IMR-90 (cell line): ENCODE data around the gene ANK3. TPM values are rescaled to one million over a fixed set of nuclear protein-coding genes. Genes with fewer than 3 reads are reported as not detected.

Experiments
- ATAC-seq: fragments of 200-7000 bp; cut with Tn5 transposase; 2 replicates; pipeline ENCODE4 v1.9.1; 2020; ENCODE audit warnings: low read depth, mild to moderate bottlenecking, moderate library complexity
- BruUV-seq: library from RNA; stranded (reverse); fragments of 400-500 nt; replicated peaks from 2 replicates; lab custom pipeline; 2021; lab: Mats Ljungman, UMichigan
- CTCF ChIA-PET: fragments of 300-600 bp; formaldehyde crosslinking; extraction: SDS; loops from one replicate; lab custom pipeline; 2021; ENCODE audit warnings: antibody characterized with exemption; lab: Yijun Ruan, JAX
- POLR2A ChIA-PET: fragments of 300-600 bp; sonication (Branson Sonifier 250); formaldehyde crosslinking; loops from one replicate; lab custom pipeline; 2022; ENCODE audit warnings: antibody characterized with exemption; ENCODE audit not compliant: unreplicated experiment; lab: Charles Lee
- DNase-seq: peaks from one replicate; pipeline ENCODE4 v3.0.0; 2013
- H2AFZ ChIP-seq: replicated peaks from 2 replicates; pipeline ENCODE3; 2013; ENCODE audit warnings: low read length, mild to moderate bottlenecking; ENCODE audit not compliant: poor library complexity
- H2AK5ac ChIP-seq: 2 replicates; pipeline ENCODE4 v1.6.1; 2013; ENCODE audit warnings: low read depth, low read length, inconsistent platforms
- H2AK9ac ChIP-seq: replicated peaks from 2 replicates; pipeline ENCODE3; 2013; ENCODE audit warnings: mild to moderate bottlenecking, low read depth, low read length, moderate library complexity; ENCODE audit not compliant: poor library complexity
- H2BK120ac ChIP-seq: 2 replicates; pipeline ENCODE4 v1.6.1; 2013; ENCODE audit warnings: low read depth, low read length, inconsistent platforms
- H2BK15ac ChIP-seq: 3 replicates; pipeline ENCODE4 v1.6.1; 2013; ENCODE audit warnings: low read depth, low read length, inconsistent platforms
- H2BK20ac ChIP-seq: 2 replicates; pipeline ENCODE4 v1.6.1; 2013; ENCODE audit warnings: low read depth, mild to moderate bottlenecking, inconsistent platforms, low read length, moderate library complexity
- H2BK5ac ChIP-seq: 2 replicates; pipeline ENCODE4 v1.6.1; 2013; ENCODE audit warnings: mild to moderate bottlenecking, low read depth, low read length, inconsistent platforms; ENCODE audit not compliant: poor library complexity, severe bottlenecking
- H3K14ac ChIP-seq: replicated peaks from 2 replicates; pipeline ENCODE4 v1.6.1; 2013; ENCODE audit warnings: low read depth, low read length, inconsistent platforms
- H3K18ac ChIP-seq: 2 replicates; pipeline ENCODE4 v1.6.1; 2013; ENCODE audit warnings: low read depth, low read length, control low read depth
- H3K23ac ChIP-seq: 2 replicates; pipeline ENCODE4 v1.6.1; 2013; ENCODE audit warnings: low read depth, low read length, inconsistent platforms
- H3K27ac ChIP-seq: 2 replicates; pipeline ENCODE4 v1.5.1; 2013; ENCODE audit warnings: mild to moderate bottlenecking, control low read depth, low read length; ENCODE audit not compliant: insufficient read depth
- H3K27me3 ChIP-seq: 2 replicates; pipeline ENCODE4 v1.6.1; 2013; ENCODE audit warnings: low read length; ENCODE audit not compliant: control insufficient read depth, insufficient read depth
- H3K36me3 ChIP-seq: 2 replicates; pipeline ENCODE4 v1.6.1; 2013; ENCODE audit warnings: low read length, mixed read lengths; ENCODE audit not compliant: control insufficient read depth, insufficient read depth
- H3K4ac ChIP-seq: 2 replicates; pipeline ENCODE4 v1.6.1; 2013; ENCODE audit warnings: low read depth, low read length, inconsistent platforms
- H3K4me1 ChIP-seq: 2 replicates; pipeline ENCODE4 v1.6.1; 2013; ENCODE audit warnings: low read length, mixed read lengths; ENCODE audit not compliant: control insufficient read depth, insufficient read depth
- H3K4me2 ChIP-seq: 2 replicates; pipeline ENCODE4 v1.6.1; 2013; ENCODE audit warnings: low read depth, mild to moderate bottlenecking, control low read depth, low read length, moderate library complexity
- H3K4me3 ChIP-seq: 2 replicates; pipeline ENCODE4 v1.5.1; 2013; ENCODE audit warnings: low read depth, mild to moderate bottlenecking, control low read depth, low read length, moderate library complexity; ENCODE audit not compliant: insufficient read depth
- H3K56ac ChIP-seq: 2 replicates; pipeline ENCODE4 v1.6.1; 2013; ENCODE audit warnings: low read length, inconsistent platforms; ENCODE audit not compliant: insufficient read depth; ENCODE audit errors: extremely low read depth
- H3K79me1 ChIP-seq, 2 experiments: 2 replicates each; pipeline ENCODE4 v1.6.1; 2013; ENCODE audit warnings: low read length in 2 of 2, inconsistent platforms in 1 of 2, low read depth in 1 of 2
- H3K9ac ChIP-seq: 2 replicates; pipeline ENCODE4 v1.6.1; 2013; ENCODE audit warnings: low read depth, low read length, control low read depth
- H3K9me1 ChIP-seq: 2 replicates; pipeline ENCODE4 v1.6.1; 2013; ENCODE audit warnings: low read length, inconsistent platforms; ENCODE audit not compliant: insufficient read depth
- H3K9me3 ChIP-seq: 2 replicates; pipeline ENCODE4 v1.6.1; 2013; ENCODE audit warnings: low read length; ENCODE audit not compliant: control insufficient read depth, insufficient read depth
- H4K20me1 ChIP-seq: 2 replicates; pipeline ENCODE4 v1.6.1; 2013; ENCODE audit warnings: low read length, inconsistent platforms; ENCODE audit not compliant: insufficient read depth
- H4K5ac ChIP-seq: 2 replicates; pipeline ENCODE4 v1.6.1; 2013; ENCODE audit warnings: mild to moderate bottlenecking, low read depth, low read length, control low read depth
- H4K8ac ChIP-seq, 2 experiments: 2 replicates each; pipeline ENCODE4 v1.6.1; 2013; ENCODE audit warnings: low read depth in 2 of 2, low read length in 2 of 2, control low read depth in 1 of 2, inconsistent platforms in 1 of 2
- H4K91ac ChIP-seq: 2 replicates; pipeline ENCODE4 v1.6.1; 2013; ENCODE audit warnings: low read depth, low read length, inconsistent platforms; ENCODE audit not compliant: insufficient read depth
- CEBPB ChIP-seq: IDR thresholded peaks from 2 replicates; pipeline ENCODE4 v1.6.1; 2012; ENCODE audit warnings: low read depth, low read length, improper control_type of control experiment
- NFE2L2 ChIP-seq: fragments of 150-350 bp; IDR thresholded peaks from 2 replicates; pipeline ENCODE4 v1.6.1; 2016; ENCODE audit warnings: low read depth, mild to moderate bottlenecking, low read length
- POLR2A ChIP-seq: IDR thresholded peaks from 2 replicates; pipeline ENCODE4 v1.6.1; 2012; ENCODE audit warnings: mild to moderate bottlenecking, low read depth, low read length
- RAD21 ChIP-seq: IDR thresholded peaks from 2 replicates; pipeline ENCODE4 v1.6.1; 2012; ENCODE audit warnings: low read length, improper control_type of control experiment
- RCOR1 ChIP-seq: IDR thresholded peaks from 2 replicates; pipeline ENCODE4 v1.6.1; 2012; ENCODE audit warnings: mild to moderate bottlenecking, low read length, improper control_type of control experiment; ENCODE audit not compliant: insufficient replicate concordance
- RFX5 ChIP-seq: IDR thresholded peaks from 2 replicates; pipeline ENCODE4 v1.8.0; 2012; ENCODE audit warnings: low read depth, mild to moderate bottlenecking, low read length, moderate library complexity
- SMC3 ChIP-seq: fragments of 150-350 bp; IDR thresholded peaks from 2 replicates; pipeline ENCODE4 v1.6.1; 2016; ENCODE audit warnings: low read depth, mild to moderate bottlenecking, antibody characterized with exemption, low read length, moderate library complexity
- WGBS, 2 experiments: methylation state at CpG; one replicate each; pipeline versions ENCODE4 v1.1.5 to v1.1.7; 2013; ENCODE audit warnings: missing lambda C conversion rate in 2 of 2; ENCODE audit not compliant: insufficient read length in 1 of 2; ENCODE audit errors: extremely low coverage in 2 of 2; 5-methylcytosine and 5-hydroxymethylcytosine counted together
- dilution Hi-C: fragments of 300-500 bp; cut with HindIII; formaldehyde crosslinking; loops from one replicate; pipeline ENCODE4 v1.14.3; 2018; ENCODE audit warnings: low sequenced_read_pairs; ENCODE audit not compliant: unreplicated experiment
- in situ Hi-C: fragments of 300-500 bp; cut with MboI; formaldehyde crosslinking; loops from 3 replicates; pipeline ENCODE4 v1.14.3; 2019; ENCODE audit warnings: low sequenced_read_pairs, inconsistent platforms, mixed read lengths
- intact Hi-C: fragments of 100-400 bp; cut with micrococcal nuclease; formaldehyde crosslinking; loops from 2 replicates; pipeline ENCODE4 v1.10.0; 2022
- polyA plus RNA-seq, 3 experiments: library from polyadenylated mRNA; depleted of rRNA; stranded (reverse); fragments of >200 nt; gene quantifications; 2 replicates each; pipeline ENCODE4 v1.2.3, GENCODE V29; 2012; ENCODE audit warnings: low replicate concordance in 1 of 3
- total RNA-seq: library from RNA; depleted of rRNA; stranded (reverse); fragments of >200 nt; gene quantifications from 2 replicates; pipeline ENCODE4 v1.2.3, GENCODE V29; 2012
- TF ChIP-seq, protein P1 (sequence below): fragments of 150-350 bp; IDR thresholded peaks from 2 replicates; pipeline ENCODE4 v1.6.1; 2017; ENCODE audit warnings: mild to moderate bottlenecking, antibody characterized with exemption, low read length, low read depth
- TF ChIP-seq, protein P2 (sequence below): conservative IDR thresholded peaks from 2 replicates; pipeline ENCODE4 v1.5.1; 2012; ENCODE audit warnings: mild to moderate bottlenecking, low read depth, low read length, improper control_type of control experiment

The ANK3 gene
- total and polyA plus RNA-seq, 2 of the 4 experiments (the other 2 are of a cell fraction): 0.63 to 1.8 TPM

DNA sequence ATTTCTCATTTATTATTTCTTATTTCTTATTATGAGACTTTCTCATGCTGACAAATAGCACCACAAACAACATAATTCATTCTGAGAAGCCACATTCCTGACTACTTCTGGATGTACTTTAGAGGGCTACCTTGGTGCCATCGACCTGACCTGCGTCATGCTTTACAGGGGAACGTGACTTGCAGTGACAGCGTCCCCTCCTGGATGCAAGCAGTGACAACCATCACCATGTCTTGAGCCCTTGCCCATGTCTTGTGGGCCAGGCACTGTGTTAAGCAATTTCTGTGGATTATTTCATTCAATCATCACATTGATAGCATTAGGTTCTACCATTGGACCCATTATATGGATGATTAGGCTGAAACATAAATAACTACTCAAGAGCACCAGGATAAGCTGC is 137.0 kb downstream of the ANK3 start:
- Histone ChIP-seq H3K27me3 (peaks cover 4% of the 10 kb centered on the region), H4K8ac (no peak overlapping the region), H3K18ac (no peak overlapping the region), H2AK9ac (no peak overlapping the region), H3K4me3 (no peak overlapping the region), H3K4ac (no peak overlapping the region), H2AFZ (no peak overlapping the region), H3K9ac (no peak overlapping the region), H2BK15ac (no peak overlapping the region), H2BK20ac (no peak overlapping the region), H3K23ac (no peak overlapping the region), H3K27ac (no peak overlapping the region), H4K5ac (no peak overlapping the region), H3K9me1 (no peaks in the 10 kb centered on the region; the same call in 1 of the 2 replicates), H2BK120ac (no peak overlapping the region), H4K91ac (no peak overlapping the region), H3K4me1 (no peaks in the 10 kb centered on the region), H4K20me1 (no peaks in the 10 kb centered on the region), H3K56ac (no peak overlapping the region), H3K36me3 (no peaks in the 10 kb centered on the region), H2BK5ac (no peak overlapping the region), H3K79me1 (no peaks in the 10 kb centered on the region), H3K14ac (no peak overlapping the region), H3K4me2 (no peak overlapping the region), H2AK5ac (no peak overlapping the region), H3K9me3 (no peaks in the 10 kb centered on the region)
- POLR2A ChIA-PET: no interaction called here
- intact Hi-C loops (no loop called here), dilution Hi-C loops (no loop called here), in situ Hi-C loops (no loop called here)
- DNase-seq (no peak), ATAC-seq (no peak)
- no CpG with 5 or more reads among the region's 4 CpGs for WGBS, 2 experiments
- CTCF ChIA-PET: interaction anchor here (0.6 kb wide), 1 partner anchor 717 kb away, joined by 3 read pairs; no protein-coding TSS in a partner anchor
- TF ChIP-seq SMC3: no peak
- TF ChIP-seq, protein P1, sequence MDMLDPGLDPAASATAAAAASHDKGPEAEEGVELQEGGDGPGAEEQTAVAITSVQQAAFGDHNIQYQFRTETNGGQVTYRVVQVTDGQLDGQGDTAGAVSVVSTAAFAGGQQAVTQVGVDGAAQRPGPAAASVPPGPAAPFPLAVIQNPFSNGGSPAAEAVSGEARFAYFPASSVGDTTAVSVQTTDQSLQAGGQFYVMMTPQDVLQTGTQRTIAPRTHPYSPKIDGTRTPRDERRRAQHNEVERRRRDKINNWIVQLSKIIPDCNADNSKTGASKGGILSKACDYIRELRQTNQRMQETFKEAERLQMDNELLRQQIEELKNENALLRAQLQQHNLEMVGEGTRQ: no peak
- TF ChIP-seq, protein P2, sequence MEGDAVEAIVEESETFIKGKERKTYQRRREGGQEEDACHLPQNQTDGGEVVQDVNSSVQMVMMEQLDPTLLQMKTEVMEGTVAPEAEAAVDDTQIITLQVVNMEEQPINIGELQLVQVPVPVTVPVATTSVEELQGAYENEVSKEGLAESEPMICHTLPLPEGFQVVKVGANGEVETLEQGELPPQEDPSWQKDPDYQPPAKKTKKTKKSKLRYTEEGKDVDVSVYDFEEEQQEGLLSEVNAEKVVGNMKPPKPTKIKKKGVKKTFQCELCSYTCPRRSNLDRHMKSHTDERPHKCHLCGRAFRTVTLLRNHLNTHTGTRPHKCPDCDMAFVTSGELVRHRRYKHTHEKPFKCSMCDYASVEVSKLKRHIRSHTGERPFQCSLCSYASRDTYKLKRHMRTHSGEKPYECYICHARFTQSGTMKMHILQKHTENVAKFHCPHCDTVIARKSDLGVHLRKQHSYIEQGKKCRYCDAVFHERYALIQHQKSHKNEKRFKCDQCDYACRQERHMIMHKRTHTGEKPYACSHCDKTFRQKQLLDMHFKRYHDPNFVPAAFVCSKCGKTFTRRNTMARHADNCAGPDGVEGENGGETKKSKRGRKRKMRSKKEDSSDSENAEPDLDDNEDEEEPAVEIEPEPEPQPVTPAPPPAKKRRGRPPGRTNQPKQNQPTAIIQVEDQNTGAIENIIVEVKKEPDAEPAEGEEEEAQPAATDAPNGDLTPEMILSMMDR: no peak
- no peak for TF ChIP-seq RAD21
- TF ChIP-seq RCOR1: no peak
- no peak for TF ChIP-seq POLR2A
- TF ChIP-seq NFE2L2: no peak
- TF ChIP-seq RFX5: no peak
- no peak for TF ChIP-seq CEBPB
- BruUV-seq: no TSS peak
